GM23338 (cell line): ENCODE data around the gene SH3TC2.

ENCODE experiments used
- CREB1 ChIP-seq: fragments of 250-450 bp; sonication (Bioruptor Pico); IDR thresholded peaks from 2 replicates; pipeline ENCODE4 v1.5.0; 2020; ENCODE audit warnings: low read depth, mild to moderate bottlenecking, moderate library complexity
- EZH2 ChIP-seq: fragments of 200-600 bp; sonication (generic); IDR thresholded peaks from one replicate; pipeline ENCODE4 v1.8.0; 2017; ENCODE audit warnings: antibody characterized with exemption, mild to moderate bottlenecking, low read depth; ENCODE audit not compliant: unreplicated experiment
- TF ChIP-seq, protein P1 (sequence below), 2 experiments: fragments of 200-600 bp in 1 of 2; sonication (generic) in 1 of 2; conservative IDR thresholded peaks; 2 replicates each; pipeline versions ENCODE4 v1.5.1 to v1.6.1; 2016 to 2017; ENCODE audit warnings: antibody characterized with exemption in 2 of 2, low read depth in 2 of 2, mild to moderate bottlenecking in 2 of 2, moderate library complexity in 1 of 2
- TF ChIP-seq, protein P2 (sequence below): IDR thresholded peaks from one replicate; pipeline ENCODE4 v1.6.1; 2018; ENCODE audit warnings: antibody characterized with exemption; ENCODE audit not compliant: unreplicated experiment

DNA sequence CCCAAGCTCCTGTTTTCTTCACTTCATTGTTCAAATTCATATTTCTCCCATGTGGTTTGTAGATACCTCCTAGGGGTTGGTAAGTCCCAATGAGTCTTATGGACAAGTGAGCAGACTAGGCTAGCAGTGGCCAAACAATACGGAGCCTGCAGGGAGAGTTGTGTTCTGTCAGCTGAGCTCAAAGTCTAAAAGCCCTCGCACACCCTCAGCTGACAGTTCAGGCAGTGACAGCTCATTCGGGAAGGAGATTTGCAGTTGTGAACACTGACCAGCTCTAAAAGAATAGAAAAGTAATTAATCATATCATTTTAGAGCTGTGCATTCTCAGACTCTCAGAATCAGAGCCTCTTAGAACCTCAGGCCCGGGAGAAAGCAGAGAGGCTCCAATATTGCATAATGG is 95.1 kb downstream of the SH3TC2 start:
- TF ChIP-seq EZH2 (no peak), CREB1 (CRISPR knock-in tag) (no peak)
- TF ChIP-seq, protein P1, sequence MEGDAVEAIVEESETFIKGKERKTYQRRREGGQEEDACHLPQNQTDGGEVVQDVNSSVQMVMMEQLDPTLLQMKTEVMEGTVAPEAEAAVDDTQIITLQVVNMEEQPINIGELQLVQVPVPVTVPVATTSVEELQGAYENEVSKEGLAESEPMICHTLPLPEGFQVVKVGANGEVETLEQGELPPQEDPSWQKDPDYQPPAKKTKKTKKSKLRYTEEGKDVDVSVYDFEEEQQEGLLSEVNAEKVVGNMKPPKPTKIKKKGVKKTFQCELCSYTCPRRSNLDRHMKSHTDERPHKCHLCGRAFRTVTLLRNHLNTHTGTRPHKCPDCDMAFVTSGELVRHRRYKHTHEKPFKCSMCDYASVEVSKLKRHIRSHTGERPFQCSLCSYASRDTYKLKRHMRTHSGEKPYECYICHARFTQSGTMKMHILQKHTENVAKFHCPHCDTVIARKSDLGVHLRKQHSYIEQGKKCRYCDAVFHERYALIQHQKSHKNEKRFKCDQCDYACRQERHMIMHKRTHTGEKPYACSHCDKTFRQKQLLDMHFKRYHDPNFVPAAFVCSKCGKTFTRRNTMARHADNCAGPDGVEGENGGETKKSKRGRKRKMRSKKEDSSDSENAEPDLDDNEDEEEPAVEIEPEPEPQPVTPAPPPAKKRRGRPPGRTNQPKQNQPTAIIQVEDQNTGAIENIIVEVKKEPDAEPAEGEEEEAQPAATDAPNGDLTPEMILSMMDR (conservative IDR thresholded peaks at IDR 0.05; ENCODE audit: low read depth in 2 of 2) = no peak
- TF ChIP-seq, protein P2, sequence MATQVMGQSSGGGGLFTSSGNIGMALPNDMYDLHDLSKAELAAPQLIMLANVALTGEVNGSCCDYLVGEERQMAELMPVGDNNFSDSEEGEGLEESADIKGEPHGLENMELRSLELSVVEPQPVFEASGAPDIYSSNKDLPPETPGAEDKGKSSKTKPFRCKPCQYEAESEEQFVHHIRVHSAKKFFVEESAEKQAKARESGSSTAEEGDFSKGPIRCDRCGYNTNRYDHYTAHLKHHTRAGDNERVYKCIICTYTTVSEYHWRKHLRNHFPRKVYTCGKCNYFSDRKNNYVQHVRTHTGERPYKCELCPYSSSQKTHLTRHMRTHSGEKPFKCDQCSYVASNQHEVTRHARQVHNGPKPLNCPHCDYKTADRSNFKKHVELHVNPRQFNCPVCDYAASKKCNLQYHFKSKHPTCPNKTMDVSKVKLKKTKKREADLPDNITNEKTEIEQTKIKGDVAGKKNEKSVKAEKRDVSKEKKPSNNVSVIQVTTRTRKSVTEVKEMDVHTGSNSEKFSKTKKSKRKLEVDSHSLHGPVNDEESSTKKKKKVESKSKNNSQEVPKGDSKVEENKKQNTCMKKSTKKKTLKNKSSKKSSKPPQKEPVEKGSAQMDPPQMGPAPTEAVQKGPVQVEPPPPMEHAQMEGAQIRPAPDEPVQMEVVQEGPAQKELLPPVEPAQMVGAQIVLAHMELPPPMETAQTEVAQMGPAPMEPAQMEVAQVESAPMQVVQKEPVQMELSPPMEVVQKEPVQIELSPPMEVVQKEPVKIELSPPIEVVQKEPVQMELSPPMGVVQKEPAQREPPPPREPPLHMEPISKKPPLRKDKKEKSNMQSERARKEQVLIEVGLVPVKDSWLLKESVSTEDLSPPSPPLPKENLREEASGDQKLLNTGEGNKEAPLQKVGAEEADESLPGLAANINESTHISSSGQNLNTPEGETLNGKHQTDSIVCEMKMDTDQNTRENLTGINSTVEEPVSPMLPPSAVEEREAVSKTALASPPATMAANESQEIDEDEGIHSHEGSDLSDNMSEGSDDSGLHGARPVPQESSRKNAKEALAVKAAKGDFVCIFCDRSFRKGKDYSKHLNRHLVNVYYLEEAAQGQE = no peak
